ENCODE results near the gene MYLK4.
A peak's percentile ranks its signal among the peaks of the same experiment; 100 is the strongest.

Gene MYLK4

GRCh38 chr6:2740581-2740980 lies 10.1 kb downstream of the MYLK4 start:
- Histone ChIP-seq H3K36me3 (ENCODE audit: insufficient read depth, low read length) (no peaks in the 10 kb centered on the region), H3K9me3 (ENCODE audit: low read depth, low read length) (no peaks in the 10 kb centered on the region), H3K27ac (no peak overlapping the region), H3K9ac (ENCODE audit: insufficient read length) (no peak overlapping the region), H3K4me3 (no peak overlapping the region)
- TF ChIP-seq EZH2 (IDR thresholded peaks at IDR 0.05) (no peak), FOXP2 (optimal IDR thresholded peaks at IDR 0.05; ENCODE audit: control extremely low read depth, extremely low read length, insufficient read depth) (no peak), POLR2AphosphoS5 (IDR thresholded peaks at IDR 0.05; ENCODE audit: borderline replicate concordance, low read depth, low read length) (no peak)
- DNase-seq (ENCODE audit: low read depth, low spot score), result no peak

DNA sequence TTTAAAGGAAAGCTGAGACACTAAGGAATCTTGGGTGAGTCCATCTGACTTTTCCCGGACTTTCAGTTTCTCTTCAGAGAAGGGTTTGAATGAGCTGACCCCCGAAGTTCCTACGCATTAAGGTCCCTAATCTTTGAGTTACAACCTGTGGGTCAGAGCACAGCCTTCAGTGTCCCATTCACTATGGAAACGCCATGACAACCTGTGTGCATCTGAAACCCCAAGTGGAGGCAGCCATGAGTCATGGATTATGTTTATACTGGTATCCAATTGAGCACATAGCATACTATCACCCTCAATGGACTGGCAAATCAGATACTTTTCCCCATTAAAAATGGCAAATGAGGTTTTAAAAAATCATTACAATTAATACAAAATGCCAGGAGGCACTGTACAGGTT lies 11.4 kb downstream of the MYLK4 start:
- Histone ChIP-seq H3K9ac (ENCODE audit: insufficient read length) (no peak overlapping the region), H3K27ac (no peak overlapping the region), H3K4me3 (no peak overlapping the region), H3K36me3 (ENCODE audit: insufficient read depth, low read length) (no peaks in the 10 kb centered on the region), H3K9me3 (ENCODE audit: low read depth, low read length) (no peaks in the 10 kb centered on the region)
- TF ChIP-seq POLR2AphosphoS5 (IDR thresholded peaks at IDR 0.05; ENCODE audit: borderline replicate concordance, low read depth, low read length) (no peak), FOXP2 (optimal IDR thresholded peaks at IDR 0.05; ENCODE audit: control extremely low read depth, extremely low read length, insufficient read depth) (no peak)
- DNase-seq (ENCODE audit: low read depth, low spot score), result no peak

- no peaks in the 10 kb centered on the region for H3K36me3 ChIP-seq (ENCODE audit: insufficient read depth, low read length)
- DNase-seq (ENCODE audit: low read depth, low spot score), result peak; percentile 52
- H3K9me3 ChIP-seq (ENCODE audit: low read depth, low read length), result no peaks in the 10 kb centered on the region
Measured at GRCh38 chr6:2738373-2738979, 12.2 kb downstream of the MYLK4 start.

GRCh38 chr6:2737885-2738284 lies 12.8 kb downstream of the MYLK4 start:
- H3K36me3 ChIP-seq (ENCODE audit: insufficient read depth, low read length), result no peaks in the 10 kb centered on the region
- TF ChIP-seq POLR2AphosphoS5 (IDR thresholded peaks at IDR 0.05; ENCODE audit: borderline replicate concordance, low read depth, low read length), result no peak
- no peak for TF ChIP-seq FOXP2 (optimal IDR thresholded peaks at IDR 0.05; ENCODE audit: control extremely low read depth, extremely low read length, insufficient read depth)
- TF ChIP-seq EZH2 (IDR thresholded peaks at IDR 0.05), result no peak
- no peak for DNase-seq (ENCODE audit: low read depth, low spot score)
- no peak overlapping the region for H3K4me3 ChIP-seq
- no peak overlapping the region for H3K9ac ChIP-seq (ENCODE audit: insufficient read length)
- H3K9me3 ChIP-seq (ENCODE audit: low read depth, low read length), result no peaks in the 10 kb centered on the region
- no peak overlapping the region for H3K27ac ChIP-seq

More at GRCh38 chr6:2738373-2738979, 12.2 kb downstream of the MYLK4 start:
- H3K4me3 ChIP-seq, result 0 out of 2 replicates have a peak overlapping the region, but pooled peaks have one; percentile 13
- H3K27ac ChIP-seq, result no peak overlapping the region
- no peak overlapping the region for H3K9ac ChIP-seq (ENCODE audit: insufficient read length)
- TF ChIP-seq FOXP2 (optimal IDR thresholded peaks at IDR 0.05; ENCODE audit: control extremely low read depth, extremely low read length, insufficient read depth) (no peak), EZH2 (IDR thresholded peaks at IDR 0.05) (no peak), POLR2AphosphoS5 (IDR thresholded peaks at IDR 0.05; ENCODE audit: borderline replicate concordance, low read depth, low read length) (no peak)

GRCh38 chr6:2734488-2735166 lies 16.1 kb downstream of the MYLK4 start:
- H3K9me3 ChIP-seq (ENCODE audit: low read depth, low read length), result no peaks in the 10 kb centered on the region
- no peak overlapping the region for H3K27ac ChIP-seq
- H3K4me3 ChIP-seq, result no peak overlapping the region
- no peak for DNase-seq (ENCODE audit: low read depth, low spot score)
- H3K9ac ChIP-seq (ENCODE audit: insufficient read length), result no peak overlapping the region
- H3K36me3 ChIP-seq (ENCODE audit: insufficient read depth, low read length), result no peaks in the 10 kb centered on the region
- TF ChIP-seq POLR2AphosphoS5 (IDR thresholded peaks at IDR 0.05; ENCODE audit: borderline replicate concordance, low read depth, low read length) (no peak), FOXP2 (optimal IDR thresholded peaks at IDR 0.05; ENCODE audit: control extremely low read depth, extremely low read length, insufficient read depth) (no peak), EZH2 (IDR thresholded peaks at IDR 0.05) (no peak)

- Histone ChIP-seq H3K9ac (ENCODE audit: insufficient read length) (no peak overlapping the region), H3K9me3 (ENCODE audit: low read depth, low read length) (no peaks in the 10 kb centered on the region), H3K27ac (no peak overlapping the region), H3K36me3 (ENCODE audit: insufficient read depth, low read length) (no peaks in the 10 kb centered on the region), H3K4me3 (no peak overlapping the region)
- no peak for DNase-seq (ENCODE audit: low read depth, low spot score)
- TF ChIP-seq POLR2AphosphoS5 (IDR thresholded peaks at IDR 0.05; ENCODE audit: borderline replicate concordance, low read depth, low read length) (no peak), FOXP2 (optimal IDR thresholded peaks at IDR 0.05; ENCODE audit: control extremely low read depth, extremely low read length, insufficient read depth) (no peak), EZH2 (IDR thresholded peaks at IDR 0.05) (no peak)
Measured at GRCh38 chr6:2733736-2734480, 16.8 kb downstream of the MYLK4 start.

DNA sequence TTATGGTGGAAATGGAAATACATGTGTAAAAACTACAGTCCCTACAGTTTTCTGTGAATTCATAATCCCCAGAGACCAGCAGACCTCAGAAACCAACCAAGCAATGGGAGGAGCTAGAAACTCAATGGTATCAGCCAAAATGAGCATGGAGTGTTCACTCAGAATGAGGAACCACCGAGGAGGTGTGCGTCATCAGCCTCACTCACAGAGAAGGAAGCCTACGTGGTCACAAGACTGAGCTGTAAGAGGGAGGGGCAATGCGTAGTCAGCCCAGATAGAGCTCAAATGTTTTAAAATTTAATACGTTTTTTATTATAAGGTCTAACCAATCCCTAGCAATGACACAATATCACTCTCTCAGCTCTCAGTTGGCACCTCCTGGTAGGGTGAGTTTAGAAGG lies 17.4 kb downstream of the MYLK4 start:
- Histone ChIP-seq H3K36me3 (ENCODE audit: insufficient read depth, low read length) (no peaks in the 10 kb centered on the region), H3K4me3 (no peak overlapping the region), H3K9ac (ENCODE audit: insufficient read length) (no peak overlapping the region), H3K9me3 (ENCODE audit: low read depth, low read length) (no peaks in the 10 kb centered on the region), H3K27ac (no peak overlapping the region)
- no peak for DNase-seq (ENCODE audit: low read depth, low spot score)
- TF ChIP-seq POLR2AphosphoS5 (IDR thresholded peaks at IDR 0.05; ENCODE audit: borderline replicate concordance, low read depth, low read length) (no peak), EZH2 (IDR thresholded peaks at IDR 0.05) (no peak), FOXP2 (optimal IDR thresholded peaks at IDR 0.05; ENCODE audit: control extremely low read depth, extremely low read length, insufficient read depth) (no peak)

DNA sequence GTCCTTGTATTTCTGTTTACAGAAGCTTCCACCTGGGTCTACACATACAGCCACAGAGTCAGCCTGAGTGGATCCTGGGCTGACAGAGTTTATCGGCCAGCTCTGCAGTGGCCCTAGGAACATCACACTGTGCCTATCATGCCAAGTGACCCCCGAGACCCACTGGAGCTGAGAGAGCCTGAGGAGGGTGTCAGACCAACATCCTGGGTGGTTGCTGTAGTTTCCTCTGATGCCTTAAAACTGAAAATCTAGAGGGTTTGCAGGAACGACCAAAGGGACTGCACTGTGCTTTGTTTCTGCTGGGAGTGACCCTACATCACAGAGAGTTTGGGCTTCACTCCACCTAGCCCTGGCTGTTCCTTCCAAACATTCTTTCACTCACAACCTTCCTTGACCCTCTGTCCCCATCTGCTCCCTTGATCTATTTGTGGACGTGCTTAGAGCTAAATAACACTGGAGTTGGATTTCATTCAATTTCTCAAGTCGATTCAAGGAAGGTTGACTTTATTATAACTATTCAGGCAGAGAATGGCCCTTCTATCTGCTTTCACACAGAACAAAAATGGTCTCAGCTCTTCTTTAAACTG lies 18.1 kb downstream of the MYLK4 start:
- Histone ChIP-seq H3K9ac (ENCODE audit: insufficient read length) (no peak overlapping the region), H3K4me3 (no peak overlapping the region), H3K36me3 (ENCODE audit: insufficient read depth, low read length) (no peaks in the 10 kb centered on the region), H3K9me3 (ENCODE audit: low read depth, low read length) (no peaks in the 10 kb centered on the region), H3K27ac (no peak overlapping the region)
- no peak for DNase-seq (ENCODE audit: low read depth, low spot score)
- no peak for TF ChIP-seq EZH2 (IDR thresholded peaks at IDR 0.05)
- no peak for TF ChIP-seq POLR2AphosphoS5 (IDR thresholded peaks at IDR 0.05; ENCODE audit: borderline replicate concordance, low read depth, low read length)
- TF ChIP-seq FOXP2 (optimal IDR thresholded peaks at IDR 0.05; ENCODE audit: control extremely low read depth, extremely low read length, insufficient read depth), result no peak

All from SK-N-MC (cell line).